GM12872 (cell line): ENCODE data around the gene MT1E.

Source experiments
- CTCF ChIP-seq: IDR thresholded peaks from 3 replicates; pipeline ENCODE4 v1.5.1; 2011; ENCODE audit warnings: low read depth, mild to moderate bottlenecking, low read length, moderate library complexity; ENCODE audit not compliant: insufficient read depth

MT1E gene

GRCh38 chr16:56640076-56640475, 14.5 kb downstream of the MT1E start:
- TF ChIP-seq CTCF, result no peak

DNA sequence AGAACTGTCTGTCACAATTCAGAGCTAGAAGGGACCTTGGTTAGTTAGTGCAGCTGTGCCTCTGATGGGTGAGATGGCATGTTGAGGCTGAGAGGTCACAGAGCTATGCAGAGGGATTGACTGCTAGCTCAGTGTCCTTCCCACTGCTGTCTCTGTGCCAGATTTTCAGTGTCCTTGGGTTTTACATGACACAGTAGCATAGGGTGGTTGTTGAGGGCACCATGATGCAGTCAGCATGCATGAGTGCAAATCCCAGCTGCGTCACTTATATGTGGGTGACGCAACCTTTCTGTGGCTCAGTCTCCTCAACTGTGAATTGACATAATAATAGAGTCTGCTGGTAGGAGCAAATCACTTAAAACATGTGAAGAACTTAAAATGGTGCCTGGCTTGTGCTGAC, 15.6 kb downstream of the MT1E start:
- TF ChIP-seq CTCF, result no peak

DNA sequence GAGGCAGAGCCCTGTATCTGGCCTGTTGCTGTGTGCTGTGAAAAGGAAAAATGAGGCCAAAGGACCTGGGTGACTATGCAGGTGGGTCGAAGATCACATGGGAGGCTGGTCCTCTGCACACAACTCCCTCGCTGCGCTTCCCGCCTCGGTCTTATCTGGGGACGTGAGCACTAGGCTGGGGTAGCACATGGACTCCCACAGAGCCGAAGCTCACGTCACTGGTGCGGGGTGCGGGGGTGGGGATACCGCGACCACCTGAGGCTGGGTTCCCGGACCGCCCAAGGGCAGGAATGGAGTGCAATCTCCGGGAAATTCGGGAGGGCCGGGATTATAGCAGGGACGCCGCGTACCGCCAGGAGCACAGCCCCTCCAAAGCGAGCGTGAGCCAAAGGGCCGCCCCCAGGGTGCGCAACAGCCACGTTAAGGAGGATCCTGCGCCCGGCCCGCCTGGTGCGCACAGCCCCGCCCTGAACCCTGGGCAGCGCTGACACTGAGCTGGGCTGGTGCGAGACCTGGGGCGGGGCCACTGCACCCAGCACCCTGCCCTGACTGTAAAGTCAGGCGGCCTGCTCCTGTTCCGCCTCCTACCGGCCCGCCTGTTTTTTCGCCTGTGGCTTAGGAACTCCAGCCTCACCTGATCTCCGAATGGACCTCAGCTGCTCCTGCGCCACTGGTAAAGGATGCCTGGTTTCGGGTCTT, 17.6 kb downstream of the MT1E start:
- TF ChIP-seq CTCF, result peak; percentile 20; the same call in 1 of the 3 replicates

GRCh38 chr16:56643833-56644232, 18.3 kb downstream of the MT1E start:
- TF ChIP-seq CTCF, result no peak

DNA sequence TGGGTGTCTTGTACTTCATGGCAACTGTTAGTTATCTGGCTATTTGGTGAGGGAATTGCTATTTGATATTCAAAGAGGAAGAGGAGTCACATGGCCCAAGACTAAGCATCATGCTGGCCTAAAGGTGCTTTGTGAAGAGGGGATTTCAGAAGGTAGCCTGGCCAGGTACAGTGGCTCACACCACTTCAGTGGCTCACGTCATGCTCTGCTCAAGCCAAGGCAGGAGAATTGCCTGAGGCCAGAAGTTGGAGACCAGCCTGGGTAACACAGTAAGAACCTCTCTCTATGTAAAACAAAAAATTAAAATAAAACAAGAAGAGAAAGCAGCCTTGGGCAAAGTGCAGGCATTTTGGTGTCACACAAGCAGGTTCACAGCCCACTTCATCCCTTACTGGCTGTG, 19.7 kb downstream of the MT1E start:
- TF ChIP-seq CTCF, result no peak

GRCh38 chr16:56645838-56646237, 20.3 kb downstream of the MT1E start:
- no peak for TF ChIP-seq CTCF

DNA sequence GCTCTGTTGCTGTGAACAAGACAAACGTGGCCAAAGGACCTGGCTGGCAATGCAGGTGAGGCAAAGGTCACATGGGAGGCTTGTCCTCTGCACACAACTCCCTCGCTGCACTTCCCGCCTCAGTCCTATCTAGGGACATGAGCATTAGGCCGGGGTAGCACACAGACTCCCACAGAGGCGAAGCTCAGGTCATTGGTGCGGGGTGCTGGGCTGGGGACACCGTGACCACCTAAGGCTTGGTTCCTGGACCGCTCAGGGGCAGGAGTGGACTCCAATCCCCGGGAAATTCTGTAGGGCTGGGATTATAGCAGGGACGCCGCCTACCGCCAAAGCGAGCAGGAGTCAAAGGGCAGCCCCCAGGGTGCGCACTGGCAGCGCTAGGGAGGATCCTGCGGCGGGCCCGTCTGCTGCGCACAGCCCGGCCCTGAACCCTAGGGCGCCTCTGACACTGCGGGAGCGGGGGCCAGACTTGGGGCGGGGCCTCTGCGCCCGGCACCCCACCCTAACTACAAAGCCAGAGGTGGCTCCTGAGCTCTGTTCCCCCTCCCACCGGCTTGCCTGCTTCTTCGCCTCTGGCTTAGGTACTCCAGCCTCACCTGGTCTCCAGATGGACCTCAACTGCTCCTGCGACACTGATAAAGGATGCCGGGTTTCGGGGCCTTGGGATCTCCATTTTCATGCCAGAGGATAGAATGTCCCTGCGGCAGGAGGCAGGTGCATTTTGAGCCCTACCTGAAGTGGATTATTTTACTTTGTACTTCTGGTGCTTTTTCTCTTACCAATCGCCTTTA, 22.3 kb downstream of the MT1E start:
- TF ChIP-seq CTCF, result no peak
